ENCODE data around the gene HSPA5.
A peak's percentile ranks its signal among the peaks of the same experiment; 100 is the strongest.
"Not testable (repeated sequence)": the region's sequence is repeated elsewhere in the genome, so short reads cannot be mapped to it uniquely, and the experiment has no call there.

The HSPA5 gene

GRCh38 chr9:125238915-125239446 is 2.2 kb downstream of the HSPA5 start:
- Histone ChIP-seq H3K79me2 (ENCODE audit: control insufficient read depth, low read length) (peaks cover 71% of the 10 kb centered on the region), H3K9me3 (ENCODE audit: control insufficient read depth, insufficient read depth, low read length) (no peaks in the 10 kb centered on the region), H3K4me2 (ENCODE audit: low read length) (peak overlapping the region; percentile 83), H3K27me3 (ENCODE audit: control insufficient read depth, low read length) (no peaks in the 10 kb centered on the region), H3F3A (ENCODE audit: control insufficient read depth, insufficient read depth) (peaks cover 63% of the 10 kb centered on the region), H4K20me1 (ENCODE audit: control insufficient read depth, insufficient read depth, low read depth, low read length) (peaks cover 20% of the 10 kb centered on the region), H3K4me3 (ENCODE audit: low read length) (peak overlapping the region; percentile 99), H3K9me2 (replicated peaks; ENCODE audit: control insufficient read depth, low read length) (no peaks in the 10 kb centered on the region), H3K27ac (ENCODE audit: low read depth, low read length) (no peak overlapping the region), H3K4me1 (ENCODE audit: control insufficient read depth, low read length) (peaks cover 41% of the 10 kb centered on the region), H3K36me3 (ENCODE audit: control insufficient read depth, low read length) (peaks cover 71% of the 10 kb centered on the region)
- TF ChIP-seq CTCF (IDR thresholded peaks at IDR 0.05; ENCODE audit: low read depth, low read length, poor library complexity, severe bottlenecking) (no peak), EZH2phosphoT487 (IDR thresholded peaks at IDR 0.05; ENCODE audit: borderline replicate concordance, low read length) (no peak)

DNA sequence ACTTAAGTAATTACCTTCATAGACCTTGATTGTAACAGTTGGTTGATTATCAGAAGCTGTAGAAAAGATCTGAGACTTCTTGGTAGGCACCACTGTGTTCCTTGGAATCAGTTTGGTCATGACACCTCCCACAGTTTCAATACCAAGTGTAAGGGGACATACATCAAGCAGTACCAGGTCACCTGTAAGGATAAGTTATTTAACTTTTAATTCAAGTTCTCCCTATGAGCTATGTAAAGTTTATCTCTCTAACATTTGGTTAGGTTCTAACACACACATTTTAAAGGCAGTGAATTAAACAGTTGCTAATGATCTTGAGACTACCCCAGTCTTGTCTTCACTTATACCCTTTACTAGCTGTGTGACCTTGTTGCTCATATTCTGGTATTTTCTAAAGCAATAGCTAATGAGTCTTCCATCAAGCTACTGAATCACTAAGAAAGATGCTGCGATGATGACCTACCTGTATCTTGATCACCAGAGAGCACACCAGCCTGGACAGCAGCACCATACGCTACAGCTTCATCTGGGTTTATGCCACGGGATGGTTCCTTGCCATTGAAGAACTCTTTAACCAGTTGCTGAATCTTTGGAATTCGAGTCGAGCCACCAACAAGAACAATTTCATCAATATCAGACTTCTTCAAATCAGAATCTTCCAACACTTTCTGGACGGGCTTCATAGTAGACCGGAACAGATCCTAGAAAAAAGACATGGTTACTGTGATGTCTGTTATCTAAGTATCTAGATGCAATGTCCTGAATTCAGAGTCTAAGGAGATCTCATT is 2.8 kb downstream of the HSPA5 start:
- Histone ChIP-seq H3K4me3 (ENCODE audit: low read length) (peak overlapping the region; percentile 99), H3K36me3 (ENCODE audit: control insufficient read depth, low read length) (peaks cover 75% of the 10 kb centered on the region), H4K20me1 (ENCODE audit: control insufficient read depth, insufficient read depth, low read depth, low read length) (peaks cover 20% of the 10 kb centered on the region), H3K9me2 (replicated peaks; ENCODE audit: control insufficient read depth, low read length) (no peaks in the 10 kb centered on the region), H3K79me2 (ENCODE audit: control insufficient read depth, low read length) (peaks cover 71% of the 10 kb centered on the region), H3K9me3 (ENCODE audit: control insufficient read depth, insufficient read depth, low read length) (no peaks in the 10 kb centered on the region), H3K27me3 (ENCODE audit: control insufficient read depth, low read length) (no peaks in the 10 kb centered on the region), H3F3A (ENCODE audit: control insufficient read depth, insufficient read depth) (peaks cover 66% of the 10 kb centered on the region), H3K4me1 (ENCODE audit: control insufficient read depth, low read length) (peaks cover 41% of the 10 kb centered on the region), H3K4me2 (ENCODE audit: low read length) (peak overlapping the region; percentile 83), H3K27ac (ENCODE audit: low read depth, low read length) (no peak overlapping the region)
- TF ChIP-seq CTCF (IDR thresholded peaks at IDR 0.05; ENCODE audit: low read depth, low read length, poor library complexity, severe bottlenecking) (no peak), EZH2phosphoT487 (IDR thresholded peaks at IDR 0.05; ENCODE audit: borderline replicate concordance, low read length) (no peak)

- Histone ChIP-seq H3K4me2 (ENCODE audit: low read length) (peak overlapping the region; percentile 83), H3K4me3 (ENCODE audit: low read length) (0 out of 2 replicates have a peak overlapping the region, but pooled peaks have one; percentile 99), H3K79me2 (ENCODE audit: control insufficient read depth, low read length) (peaks cover 62% of the 10 kb centered on the region), H3K36me3 (ENCODE audit: control insufficient read depth, low read length) (peaks cover 73% of the 10 kb centered on the region), H3K4me1 (ENCODE audit: control insufficient read depth, low read length) (peaks cover 36% of the 10 kb centered on the region), H4K20me1 (ENCODE audit: control insufficient read depth, insufficient read depth, low read depth, low read length) (peaks cover 20% of the 10 kb centered on the region), H3F3A (ENCODE audit: control insufficient read depth, insufficient read depth) (peaks cover 69% of the 10 kb centered on the region)
- H3K9me3 ChIP-seq (ENCODE audit: control insufficient read depth, insufficient read depth, low read length); H3K27ac ChIP-seq (ENCODE audit: low read depth, low read length); H3K27me3 ChIP-seq (ENCODE audit: control insufficient read depth, low read length); H3K9me2 ChIP-seq (replicated peaks; ENCODE audit: control insufficient read depth, low read length): not testable (repeated sequence)
These were observed 4.5 kb downstream of the HSPA5 start for GRCh38 chr9:125236520-125237159.

Measured in DOHH2 (cell line).